22Rv1 (cell line): ENCODE data around the gene ADCY5.

Experiments used
- H3K27ac ChIP-seq: fragments of 450-650 bp; 2 replicates; pipeline ENCODE4 v1.5.1; 2017
- ZFX ChIP-seq: fragments of 450-650 bp; IDR thresholded peaks from 2 replicates; pipeline ENCODE4 v1.6.1; 2017; ENCODE audit warnings: antibody characterized with exemption, borderline replicate concordance
- TF ChIP-seq, protein P1 (sequence below): fragments of 450-650 bp; IDR thresholded peaks from 2 replicates; pipeline ENCODE4 v1.5.1; 2017; ENCODE audit warnings: mild to moderate bottlenecking

The ADCY5 gene

DNA sequence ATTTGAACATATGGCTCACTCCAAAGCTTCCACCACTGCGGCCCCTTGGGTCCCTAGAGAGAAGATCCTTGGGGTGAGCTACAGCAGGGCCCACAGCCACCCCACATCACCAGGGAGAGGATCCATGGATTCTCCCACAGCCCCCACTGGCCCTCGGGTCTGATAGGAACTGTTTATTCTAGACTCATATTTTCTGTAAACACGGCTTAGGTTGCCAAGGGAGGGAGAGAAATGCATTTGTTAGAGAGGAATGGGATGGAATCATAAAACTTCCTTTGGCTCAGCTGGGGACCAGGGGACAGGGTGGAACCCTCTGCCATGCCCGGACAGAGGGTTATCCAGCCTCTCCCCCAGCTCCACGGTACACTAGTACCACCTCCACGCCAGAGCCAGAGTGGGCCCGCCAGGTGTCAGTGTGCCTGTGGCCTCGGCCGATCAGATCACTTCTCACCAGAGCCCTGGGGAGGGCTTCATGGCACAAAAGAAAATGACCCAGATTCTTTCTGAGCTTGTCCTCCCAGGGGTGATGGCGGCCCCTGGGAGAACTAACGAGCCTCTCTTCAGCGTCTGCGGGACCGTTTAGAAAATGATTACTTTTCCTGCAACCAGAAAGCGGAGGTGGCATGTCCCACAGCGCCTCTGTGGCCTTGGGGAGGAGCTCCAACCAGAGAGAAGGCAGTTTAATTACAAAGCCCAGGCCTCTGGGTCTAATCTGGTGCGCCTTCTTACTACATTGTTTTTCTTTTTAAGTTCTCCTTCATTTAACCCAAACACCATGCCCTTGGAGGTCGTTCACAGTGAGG lies 33.7 kb downstream of the ADCY5 start:
- no peak overlapping the region for H3K27ac ChIP-seq
- no peak for TF ChIP-seq ZFX
- TF ChIP-seq, protein P1, sequence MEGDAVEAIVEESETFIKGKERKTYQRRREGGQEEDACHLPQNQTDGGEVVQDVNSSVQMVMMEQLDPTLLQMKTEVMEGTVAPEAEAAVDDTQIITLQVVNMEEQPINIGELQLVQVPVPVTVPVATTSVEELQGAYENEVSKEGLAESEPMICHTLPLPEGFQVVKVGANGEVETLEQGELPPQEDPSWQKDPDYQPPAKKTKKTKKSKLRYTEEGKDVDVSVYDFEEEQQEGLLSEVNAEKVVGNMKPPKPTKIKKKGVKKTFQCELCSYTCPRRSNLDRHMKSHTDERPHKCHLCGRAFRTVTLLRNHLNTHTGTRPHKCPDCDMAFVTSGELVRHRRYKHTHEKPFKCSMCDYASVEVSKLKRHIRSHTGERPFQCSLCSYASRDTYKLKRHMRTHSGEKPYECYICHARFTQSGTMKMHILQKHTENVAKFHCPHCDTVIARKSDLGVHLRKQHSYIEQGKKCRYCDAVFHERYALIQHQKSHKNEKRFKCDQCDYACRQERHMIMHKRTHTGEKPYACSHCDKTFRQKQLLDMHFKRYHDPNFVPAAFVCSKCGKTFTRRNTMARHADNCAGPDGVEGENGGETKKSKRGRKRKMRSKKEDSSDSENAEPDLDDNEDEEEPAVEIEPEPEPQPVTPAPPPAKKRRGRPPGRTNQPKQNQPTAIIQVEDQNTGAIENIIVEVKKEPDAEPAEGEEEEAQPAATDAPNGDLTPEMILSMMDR, result no peak

DNA sequence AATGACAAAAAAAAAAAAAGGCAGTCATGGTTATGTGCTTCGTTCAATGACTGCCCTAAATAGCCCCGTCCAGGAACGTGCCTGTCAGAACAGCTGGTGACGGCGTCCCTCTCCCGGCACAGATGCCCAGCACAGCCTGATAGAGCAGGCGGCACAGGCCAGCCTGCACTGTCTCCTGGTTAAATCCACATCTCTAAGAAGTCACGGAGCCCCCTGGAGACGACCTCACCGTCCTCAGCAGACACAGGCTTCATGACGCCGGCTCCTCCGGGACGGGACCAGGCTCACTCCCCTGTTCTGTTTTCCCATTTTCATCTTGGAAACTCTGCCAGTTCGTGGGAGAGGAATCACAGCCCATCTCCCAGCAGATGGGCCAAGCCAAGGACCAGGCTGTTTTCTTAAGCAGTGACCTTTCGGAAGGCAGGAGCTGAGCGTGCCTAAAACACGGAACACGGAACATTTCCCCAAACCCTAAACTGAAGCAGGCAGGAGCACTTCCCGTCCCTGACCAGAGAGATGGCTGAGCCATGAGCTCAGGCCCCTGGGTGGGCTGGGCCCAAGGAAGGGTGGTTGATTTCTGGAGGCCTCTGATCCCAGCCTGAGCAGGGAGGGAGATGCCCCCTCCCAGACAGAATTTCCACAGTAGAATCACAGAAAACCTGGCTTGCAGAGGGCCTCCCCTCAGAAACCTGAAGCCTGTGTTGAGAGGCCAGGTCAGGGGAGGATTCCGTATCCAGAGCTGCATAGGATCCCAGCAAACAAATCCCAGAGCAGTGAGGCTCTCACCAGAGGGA lies 35.9 kb downstream of the ADCY5 start:
- TF ChIP-seq, protein P1, result no peak
- TF ChIP-seq ZFX, result no peak
- no peak overlapping the region for H3K27ac ChIP-seq

DNA sequence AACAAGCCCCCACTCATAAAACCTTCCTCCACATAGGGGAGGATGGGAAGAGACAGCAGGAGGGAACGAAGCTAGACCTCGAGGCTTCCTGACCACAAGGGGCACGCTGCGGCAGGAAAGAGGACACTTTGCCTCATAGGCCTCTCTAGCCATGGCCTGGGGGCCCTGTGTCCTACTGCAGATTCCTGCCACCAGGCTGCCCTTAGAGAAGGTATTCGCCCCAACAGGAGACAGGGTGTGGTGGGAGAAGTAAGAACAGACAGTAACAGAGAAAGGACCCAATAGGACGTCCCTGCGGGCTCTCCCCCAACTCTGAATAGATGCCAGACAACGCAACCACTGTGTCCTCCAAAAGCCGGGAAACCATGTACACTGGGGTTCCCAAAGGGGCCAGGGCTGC lies 36.8 kb downstream of the ADCY5 start:
- no peak overlapping the region for H3K27ac ChIP-seq
- no peak for TF ChIP-seq ZFX
- TF ChIP-seq, protein P1, result no peak

DNA sequence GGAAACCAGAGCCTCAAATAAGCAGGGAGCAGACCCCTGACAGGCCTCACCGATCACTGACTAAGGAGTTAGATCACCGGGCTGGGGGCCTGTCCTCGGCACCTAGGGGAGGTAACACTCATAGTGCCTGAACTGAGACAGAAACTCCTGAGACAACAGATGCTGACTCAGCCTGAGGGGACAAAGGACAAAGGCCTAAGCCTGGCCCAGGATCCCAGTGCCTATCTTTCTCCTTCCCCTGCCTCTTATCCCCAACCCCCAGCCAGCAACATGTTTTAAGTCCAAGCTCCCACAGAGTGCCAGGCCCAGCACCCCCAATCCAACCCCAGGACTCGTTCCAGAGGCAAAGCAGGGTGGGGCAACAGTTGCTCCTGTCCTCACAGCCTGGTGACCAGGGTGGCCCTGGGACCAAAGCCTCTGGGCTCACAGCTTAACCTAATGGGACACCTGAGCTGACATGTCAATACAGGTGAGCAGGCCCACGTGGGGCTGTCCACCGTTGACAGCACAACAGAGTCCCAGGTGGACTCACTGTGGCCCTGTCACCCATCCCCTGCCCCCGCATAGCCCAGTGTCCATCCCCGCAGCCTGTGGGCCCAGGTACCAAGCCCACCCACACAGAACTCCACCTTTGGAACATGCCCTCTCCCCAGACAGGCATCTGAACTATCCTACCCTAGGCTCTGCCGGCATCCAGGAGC lies 37.4 kb downstream of the ADCY5 start:
- no peak for TF ChIP-seq ZFX
- TF ChIP-seq, protein P1, result no peak
- H3K27ac ChIP-seq, result no peak overlapping the region

DNA sequence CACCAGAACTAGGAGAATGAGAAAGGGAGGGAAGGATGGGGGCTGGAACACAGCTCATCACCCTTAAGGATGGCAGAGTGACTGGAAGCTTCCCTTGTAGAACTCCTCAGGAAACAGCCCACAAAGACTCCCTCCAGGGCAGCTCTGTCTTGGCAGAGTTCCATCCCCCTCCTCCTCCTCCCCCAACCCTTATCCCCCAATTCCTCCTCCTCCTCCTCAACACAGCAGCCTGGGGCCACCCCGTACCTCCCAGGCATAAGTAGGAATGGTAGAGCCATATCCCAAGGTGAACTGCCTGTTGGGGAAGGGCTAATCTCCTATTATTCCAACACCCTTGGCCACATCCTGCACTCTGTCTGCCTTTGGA lies 38.8 kb downstream of the ADCY5 start:
- no peak overlapping the region for H3K27ac ChIP-seq
- TF ChIP-seq, protein P1, result no peak
- TF ChIP-seq ZFX, result no peak

DNA sequence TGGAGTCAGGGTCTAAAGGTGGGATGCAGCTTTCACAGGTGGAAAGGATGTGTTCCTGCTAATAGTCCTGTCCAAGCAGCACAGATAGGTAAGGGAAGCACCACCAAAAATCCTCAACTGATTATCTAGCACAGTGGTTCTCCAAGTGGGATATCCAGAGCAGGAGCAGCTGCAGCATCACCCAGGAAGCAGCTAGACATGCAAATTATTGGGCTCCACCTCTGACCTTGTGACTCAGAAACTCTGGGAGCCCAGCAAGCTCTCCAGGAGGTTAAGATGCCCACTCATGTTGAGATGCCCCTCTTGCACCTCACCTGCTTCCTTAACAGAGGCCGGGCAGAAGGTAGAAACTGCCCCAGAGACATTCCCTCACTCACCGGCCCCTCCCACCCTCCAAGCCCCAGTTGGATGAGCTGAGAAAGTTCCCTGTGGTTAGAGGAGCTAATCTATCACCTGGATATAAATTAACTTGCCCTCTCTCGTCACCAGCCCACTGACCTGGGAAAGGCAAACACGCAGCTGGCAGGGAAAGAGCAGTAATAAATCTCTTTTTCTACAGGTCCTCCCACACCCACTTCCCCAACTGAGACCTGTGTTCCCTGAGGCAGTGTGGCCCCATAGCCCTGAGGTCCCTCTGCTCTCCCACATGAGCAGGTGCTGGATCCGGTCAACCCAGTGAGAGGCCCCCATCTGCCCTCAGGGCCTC lies 39.3 kb downstream of the ADCY5 start:
- no peak overlapping the region for H3K27ac ChIP-seq
- TF ChIP-seq ZFX, result no peak
- TF ChIP-seq, protein P1, result no peak
